WERI-Rb-1 (cell line): ENCODE data around the gene REM2.
A peak's percentile ranks its signal among the peaks of the same experiment; 100 is the strongest.
"Not testable (repeated sequence)": the region's sequence is repeated elsewhere in the genome, so short reads cannot be mapped to it uniquely, and the experiment has no call there.

ENCODE experiments used
- DNase-seq: peaks from one replicate; pipeline ENCODE4 v3.0.0-alpha.2; 2020
- H3K27ac ChIP-seq: fragments of 250-450 bp; sonication (Bioruptor Pico); 2 replicates; pipeline ENCODE4 v1.5.1; 2020; ENCODE audit warnings: mild to moderate bottlenecking, moderate library complexity
- H3K27me3 ChIP-seq: fragments of 250-450 bp; sonication (Bioruptor Pico); 2 replicates; pipeline ENCODE4 v1.5.1; 2021; ENCODE audit warnings: mild to moderate bottlenecking, low read depth, moderate library complexity; ENCODE audit not compliant: insufficient read depth, severe bottlenecking
- H3K36me3 ChIP-seq: fragments of 250-450 bp; sonication (Bioruptor Pico); 2 replicates; pipeline ENCODE4 v1.5.1; 2020; ENCODE audit warnings: mild to moderate bottlenecking, moderate library complexity
- H3K4me3 ChIP-seq: 2 replicates; pipeline ENCODE4 v1.5.1; 2011; ENCODE audit warnings: low read depth, mild to moderate bottlenecking, control low read depth, low read length
- H3K9me3 ChIP-seq: fragments of 250-450 bp; sonication (Bioruptor Pico); 2 replicates; pipeline ENCODE4 v1.5.1; 2021; ENCODE audit warnings: mild to moderate bottlenecking, moderate library complexity; ENCODE audit not compliant: severe bottlenecking
- CTCF ChIP-seq: IDR thresholded peaks from 2 replicates; pipeline ENCODE4 v1.5.1; 2011; ENCODE audit warnings: low read depth, mild to moderate bottlenecking, control low read depth, inconsistent platforms, low read length

REM2 gene

GRCh38 chr14:22852940-22853767, 29.9 kb upstream of the REM2 start:
- peak; percentile 96 for TF ChIP-seq CTCF
- H3K27me3 ChIP-seq: no peaks in the 10 kb centered on the region
- no peaks in the 10 kb centered on the region for H3K36me3 ChIP-seq
- H3K4me3 ChIP-seq: peak overlapping the region; percentile 52
- H3K27ac ChIP-seq: peak overlapping the region; percentile 56
- no peaks in the 10 kb centered on the region for H3K9me3 ChIP-seq
- peak; percentile 90 for DNase-seq

GRCh38 chr14:22854296-22854695, 28.7 kb upstream of the REM2 start:
- H3K36me3 ChIP-seq, H3K9me3 ChIP-seq, H3K27me3 ChIP-seq, DNase-seq, H3K27ac ChIP-seq, H3K4me3 ChIP-seq: not testable (repeated sequence)

GRCh38 chr14:22854963-22855724, 27.9 kb upstream of the REM2 start:
- Histone ChIP-seq H3K27ac (no peak overlapping the region), H3K27me3 (no peaks in the 10 kb centered on the region)
- no peak for DNase-seq

GRCh38 chr14:22856428-22856827, 26.6 kb upstream of the REM2 start:
- Histone ChIP-seq H3K27ac (no peak overlapping the region), H3K4me3 (no peak overlapping the region), H3K9me3 (no peaks in the 10 kb centered on the region), H3K36me3 (no peaks in the 10 kb centered on the region), H3K27me3 (no peaks in the 10 kb centered on the region)
- no peak for DNase-seq
- TF ChIP-seq CTCF: no peak

More at GRCh38 chr14:22854963-22855724, 27.9 kb upstream of the REM2 start:
- no peaks in the 10 kb centered on the region for H3K9me3 ChIP-seq
- TF ChIP-seq CTCF: no peak
- no peak overlapping the region for H3K4me3 ChIP-seq
- H3K36me3 ChIP-seq: no peaks in the 10 kb centered on the region

GRCh38 chr14:22860377-22860776, 22.6 kb upstream of the REM2 start:
- H3K27ac ChIP-seq, DNase-seq, H3K9me3 ChIP-seq, H3K36me3 ChIP-seq, H3K4me3 ChIP-seq, H3K27me3 ChIP-seq: not testable (repeated sequence)

- no peaks in the 10 kb centered on the region for H3K9me3 ChIP-seq
- TF ChIP-seq CTCF: no peak
- H3K36me3 ChIP-seq: no peaks in the 10 kb centered on the region
- H3K27ac ChIP-seq: no peak overlapping the region
- DNase-seq: no peak
- H3K4me3 ChIP-seq: no peak overlapping the region
- H3K27me3 ChIP-seq: no peaks in the 10 kb centered on the region
These were observed 21.4 kb upstream of the REM2 start for GRCh38 chr14:22861651-22862050.
